DOHH2 (cell line): ENCODE data around the gene CTIF.

Source experiments
- H3F3A ChIP-seq: fragments of 200-600 bp; sonication (generic), shearing (Covaris generic); 2 replicates; pipeline ENCODE4 v1.6.0; 2016; ENCODE audit warnings: antibody characterized with exemption, mild to moderate bottlenecking; ENCODE audit not compliant: control insufficient read depth, insufficient read depth
- H3K27ac ChIP-seq: fragments of 200-600 bp; sonication (generic); 2 replicates; pipeline ENCODE4 v1.5.1; 2014; ENCODE audit warnings: low read depth, mild to moderate bottlenecking, low read length, moderate library complexity
- H3K27me3 ChIP-seq: fragments of 200-600 bp; sonication (generic); 2 replicates; pipeline ENCODE4 v1.6.1; 2014; ENCODE audit warnings: mild to moderate bottlenecking, low read length, mixed read lengths; ENCODE audit not compliant: control insufficient read depth
- H3K36me3 ChIP-seq: fragments of 200-600 bp; sonication (generic); 2 replicates; pipeline ENCODE4 v1.6.1; 2014; ENCODE audit warnings: mild to moderate bottlenecking, low read length, moderate library complexity, mixed read lengths; ENCODE audit not compliant: control insufficient read depth
- H3K4me1 ChIP-seq: fragments of 200-600 bp; sonication (generic); 2 replicates; pipeline ENCODE4 v1.6.1; 2014; ENCODE audit warnings: mild to moderate bottlenecking, low read length, mixed read lengths; ENCODE audit not compliant: control insufficient read depth
- H3K4me2 ChIP-seq: fragments of 200-600 bp; sonication (generic); 2 replicates; pipeline ENCODE4 v1.6.0; 2014; ENCODE audit warnings: mild to moderate bottlenecking, low read length, moderate library complexity
- H3K4me3 ChIP-seq: fragments of 200-600 bp; sonication (generic); 2 replicates; pipeline ENCODE4 v1.5.1; 2014; ENCODE audit warnings: mild to moderate bottlenecking, low read length, mixed read lengths
- H3K79me2 ChIP-seq: fragments of 200-600 bp; sonication (generic); 2 replicates; pipeline ENCODE4 v1.6.1; 2014; ENCODE audit warnings: mild to moderate bottlenecking, low read length, mixed read lengths; ENCODE audit not compliant: control insufficient read depth
- H3K9me2 ChIP-seq: fragments of 200-600 bp; sonication (generic); replicated peaks from 2 replicates; pipeline ENCODE4 v1.6.1; 2014; ENCODE audit warnings: mild to moderate bottlenecking, low read length, mixed read lengths; ENCODE audit not compliant: control insufficient read depth
- H3K9me3 ChIP-seq: fragments of 200-600 bp; sonication (generic); 2 replicates; pipeline ENCODE4 v1.6.1; 2014; ENCODE audit warnings: antibody characterized with exemption, low read length, mixed read lengths; ENCODE audit not compliant: control insufficient read depth, insufficient read depth
- H4K20me1 ChIP-seq: fragments of 200-600 bp; sonication (generic); 2 replicates; pipeline ENCODE4 v1.6.0; 2014; ENCODE audit warnings: low read depth, mild to moderate bottlenecking, antibody characterized with exemption, low read length, moderate library complexity; ENCODE audit not compliant: control insufficient read depth, insufficient read depth
- CTCF ChIP-seq: fragments of 200-600 bp; sonication (generic); IDR thresholded peaks from one replicate; pipeline ENCODE4 v1.5.1; 2014; ENCODE audit warnings: antibody characterized with exemption, mild to moderate bottlenecking, low read depth, low read length; ENCODE audit not compliant: poor library complexity, severe bottlenecking
- EZH2phosphoT487 ChIP-seq: fragments of 200-600 bp; sonication (generic); IDR thresholded peaks from 2 replicates; pipeline ENCODE4 v1.6.1; 2017; ENCODE audit warnings: borderline replicate concordance, mild to moderate bottlenecking, antibody characterized with exemption, low read length, moderate library complexity, mixed read lengths

The CTIF gene

GRCh38 chr18:48735080-48735676 lies 196.3 kb downstream of the CTIF start:
- no peak overlapping the region for H3K27ac ChIP-seq
- no peaks in the 10 kb centered on the region for H3K4me1 ChIP-seq
- no peaks in the 10 kb centered on the region for H4K20me1 ChIP-seq
- no peaks in the 10 kb centered on the region for H3K9me2 ChIP-seq
- no peaks in the 10 kb centered on the region for H3K27me3 ChIP-seq
- H3K79me2 ChIP-seq, result no peaks in the 10 kb centered on the region
- H3K9me3 ChIP-seq, result no peaks in the 10 kb centered on the region
- no peak overlapping the region for H3K4me2 ChIP-seq
- H3F3A ChIP-seq, result no peaks in the 10 kb centered on the region
- TF ChIP-seq CTCF (no peak), EZH2phosphoT487 (no peak)
- H3K4me3 ChIP-seq, result no peak overlapping the region
- H3K36me3 ChIP-seq, result no peaks in the 10 kb centered on the region

- Histone ChIP-seq H3K27ac (no peak overlapping the region), H3K4me2 (no peak overlapping the region)
- TF ChIP-seq CTCF, result no peak
- no peak for TF ChIP-seq EZH2phosphoT487
Observed at GRCh38 chr18:48735681-48736255, 196.9 kb downstream of the CTIF start.

GRCh38 chr18:48736321-48737260 lies 197.8 kb downstream of the CTIF start:
- no peak overlapping the region for H3K4me3 ChIP-seq
- TF ChIP-seq EZH2phosphoT487 (no peak), CTCF (no peak)
- H3K9me2 ChIP-seq, result no peaks in the 10 kb centered on the region
- H3K4me1 ChIP-seq, result no peaks in the 10 kb centered on the region
- no peak overlapping the region for H3K4me2 ChIP-seq
- no peaks in the 10 kb centered on the region for H3K36me3 ChIP-seq
- no peaks in the 10 kb centered on the region for H3K9me3 ChIP-seq
- H4K20me1 ChIP-seq, result no peaks in the 10 kb centered on the region
- no peak overlapping the region for H3K27ac ChIP-seq
- no peaks in the 10 kb centered on the region for H3K27me3 ChIP-seq
- H3K79me2 ChIP-seq, result no peaks in the 10 kb centered on the region
- H3F3A ChIP-seq, result no peaks in the 10 kb centered on the region

More at GRCh38 chr18:48735681-48736255, 196.9 kb downstream of the CTIF start:
- H3K4me1 ChIP-seq, result no peaks in the 10 kb centered on the region
- H3K79me2 ChIP-seq, result no peaks in the 10 kb centered on the region
- H3K36me3 ChIP-seq, result no peaks in the 10 kb centered on the region
- no peaks in the 10 kb centered on the region for H3K27me3 ChIP-seq
- H3K9me3 ChIP-seq, result no peaks in the 10 kb centered on the region
- no peak overlapping the region for H3K4me3 ChIP-seq
- H3K9me2 ChIP-seq, result no peaks in the 10 kb centered on the region
- H4K20me1 ChIP-seq, result no peaks in the 10 kb centered on the region
- H3F3A ChIP-seq, result no peaks in the 10 kb centered on the region
